ENCODE results near the gene SLC2A4RG. TPM values are rescaled to one million over a fixed set of nuclear protein-coding genes. Genes with fewer than 3 reads are reported as not detected.

Gene SLC2A4RG
- polyA plus RNA-seq, 1 of the 3 experiments (the other 2 are of a cell fraction) = 90.9 TPM

- H2AFZ ChIP-seq (ENCODE audit: low read depth) = no peak overlapping the region
- H3K79me2 ChIP-seq (ENCODE audit: insufficient read depth) = no peaks in the 10 kb centered on the region
- H3K9ac ChIP-seq = no peak overlapping the region
- H3K36me3 ChIP-seq (replicated peaks in 1 of 2; ENCODE audit: control insufficient read depth in 1 of 2, insufficient read depth in 2 of 2, low read length in 1 of 2) = no peaks in the 10 kb centered on the region
- POLR2A ChIA-PET = no interaction called here
- no peak overlapping the region for H3K4me2 ChIP-seq
- CTCF ChIA-PET = interaction anchor here (0.9 kb wide), 1 partner anchor 203 kb away, joined by 3 read pairs; no protein-coding TSS in a partner anchor
- TF ChIP-seq USF1 (IDR thresholded peaks at IDR 0.05; ENCODE audit: borderline replicate concordance, low read depth) = no peak
- TF ChIP-seq SMC3 (IDR thresholded peaks at IDR 0.05; ENCODE audit: low read depth, low read length) = no peak
- no peak for TF ChIP-seq TEAD4 (IDR thresholded peaks at IDR 0.05; ENCODE audit: borderline replicate concordance, insufficient read depth)
- no peaks in the 10 kb centered on the region for H3K27me3 ChIP-seq (ENCODE audit: insufficient read depth)
- DNase-seq = no peak
- H3F3A ChIP-seq (replicated peaks; ENCODE audit: insufficient read depth) = no peaks in the 10 kb centered on the region
- no peaks in the 10 kb centered on the region for H4K20me1 ChIP-seq (ENCODE audit: insufficient read depth)
- H3K27ac ChIP-seq (ENCODE audit: low read depth in 2 of 2, low read length in 1 of 2) = no peak overlapping the region
- H3K4me1 ChIP-seq (ENCODE audit: control insufficient read depth in 1 of 2, insufficient read depth in 2 of 2, low read depth in 1 of 2, low read length in 1 of 2) = peaks cover 0 to 4% of the 10 kb centered on the region in 2 experiments; a peak in 1 of 4 replicates
- H3K9me2 ChIP-seq = no peaks in the 10 kb centered on the region
- H3K9me3 ChIP-seq = no peaks in the 10 kb centered on the region
- WGBS (ENCODE audit: low lambda C conversion rate) = 86% methylated on average over 19 of the region's 31 CpGs
- H3K4me3 ChIP-seq (ENCODE audit: low read depth in 2 of 2, low read length in 1 of 2) = no peak overlapping the region
Observed at GRCh38 chr20:63769891-63770474, 30.4 kb downstream of the SLC2A4RG start.

DNA sequence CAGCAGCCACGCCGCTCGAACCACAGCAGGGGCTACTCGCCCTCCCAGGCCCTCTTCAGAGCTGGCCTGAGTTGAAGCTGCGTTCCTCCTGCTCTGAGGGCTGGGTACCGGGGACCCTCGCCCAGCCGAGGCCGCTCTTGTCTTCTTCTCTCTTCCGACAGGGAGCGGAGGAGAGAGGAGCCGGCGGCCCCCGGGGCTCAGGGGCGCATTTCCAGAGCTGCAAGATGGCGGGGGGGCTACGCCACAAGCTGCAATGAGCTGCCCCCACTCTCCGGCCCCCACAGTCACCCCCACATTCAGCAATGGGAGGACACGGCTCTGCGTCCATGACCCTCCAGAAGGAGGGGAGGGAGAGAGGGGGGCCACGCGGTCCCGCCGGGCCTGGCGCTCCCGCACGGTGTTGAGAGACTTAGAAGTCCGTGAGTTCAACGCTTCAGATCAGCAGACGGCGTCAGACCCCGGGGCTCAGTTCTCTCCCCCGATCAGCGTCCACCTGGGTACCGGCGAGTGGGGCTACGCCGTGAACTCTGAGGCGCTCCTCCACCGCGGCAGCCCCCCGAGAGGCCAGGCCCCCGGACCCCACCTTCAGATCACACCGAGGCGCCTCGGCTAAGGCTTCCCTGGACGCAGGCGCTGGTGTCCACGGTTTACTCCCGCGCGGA, 31.6 kb downstream of the SLC2A4RG start:
- no peak overlapping the region for H3K4me2 ChIP-seq
- DNase-seq = no peak
- H4K20me1 ChIP-seq (ENCODE audit: insufficient read depth) = no peaks in the 10 kb centered on the region
- no peak overlapping the region for H3K4me3 ChIP-seq (ENCODE audit: low read depth in 2 of 2, low read length in 1 of 2)
- H3K27ac ChIP-seq (ENCODE audit: low read depth in 2 of 2, low read length in 1 of 2) = no peak overlapping the region
- WGBS (ENCODE audit: low lambda C conversion rate) = 87% methylated on average over 31 of the region's 52 CpGs
- TF ChIP-seq USF1 (IDR thresholded peaks at IDR 0.05; ENCODE audit: borderline replicate concordance, low read depth) (no peak), TEAD4 (IDR thresholded peaks at IDR 0.05; ENCODE audit: borderline replicate concordance, insufficient read depth) (no peak)
- no peaks in the 10 kb centered on the region for H3F3A ChIP-seq (replicated peaks; ENCODE audit: insufficient read depth)
- no peaks in the 10 kb centered on the region for H3K79me2 ChIP-seq (ENCODE audit: insufficient read depth)
- H2AFZ ChIP-seq (ENCODE audit: low read depth) = no peak overlapping the region
- no peaks in the 10 kb centered on the region for H3K9me2 ChIP-seq
- ChIA-PET CTCF (interaction anchor here (7.5 kb wide), 1 partner anchor 14 kb away, joined by 103 read pairs; no protein-coding TSS in a partner anchor), POLR2A (no interaction called here)
- no peaks in the 10 kb centered on the region for H3K9me3 ChIP-seq
- H3K4me1 ChIP-seq (ENCODE audit: control insufficient read depth in 1 of 2, insufficient read depth in 2 of 2, low read depth in 1 of 2, low read length in 1 of 2) = peaks cover 0 to 5% of the 10 kb centered on the region in 2 experiments; a peak in 1 of 4 replicates
- H3K9ac ChIP-seq = no peak overlapping the region
- H3K27me3 ChIP-seq (ENCODE audit: insufficient read depth) = no peaks in the 10 kb centered on the region
- H3K36me3 ChIP-seq (replicated peaks in 1 of 2; ENCODE audit: control insufficient read depth in 1 of 2, insufficient read depth in 2 of 2, low read length in 1 of 2) = no peaks in the 10 kb centered on the region

GRCh38 chr20:63772781-63773518, 33.4 kb downstream of the SLC2A4RG start:
- H3K27ac ChIP-seq (ENCODE audit: low read depth in 2 of 2, low read length in 1 of 2) = no peak overlapping the region
- no peak overlapping the region for H3K4me2 ChIP-seq
- no peak overlapping the region for H3K9ac ChIP-seq
- ChIA-PET POLR2A (no interaction called here), CTCF (interaction anchor here (2.4 to 7.5 kb wide), 4 partner anchors 10 to 92 kb away, joined by 9 to 103 read pairs (median 49); partner anchors contain the start of gene TPD52L2)
- no peaks in the 10 kb centered on the region for H3K36me3 ChIP-seq (replicated peaks in 1 of 2; ENCODE audit: control insufficient read depth in 1 of 2, insufficient read depth in 2 of 2, low read length in 1 of 2)
- H3K79me2 ChIP-seq (ENCODE audit: insufficient read depth) = no peaks in the 10 kb centered on the region
- peaks cover 0 to 5% of the 10 kb centered on the region in 2 experiments; a peak in 1 of 4 replicates for H3K4me1 ChIP-seq (ENCODE audit: control insufficient read depth in 1 of 2, insufficient read depth in 2 of 2, low read depth in 1 of 2, low read length in 1 of 2)
- 86% methylated on average over 18 of the region's 20 CpGs for WGBS (ENCODE audit: low lambda C conversion rate)
- no peaks in the 10 kb centered on the region for H4K20me1 ChIP-seq (ENCODE audit: insufficient read depth)
- H3K9me2 ChIP-seq = no peaks in the 10 kb centered on the region
- no peaks in the 10 kb centered on the region for H3F3A ChIP-seq (replicated peaks; ENCODE audit: insufficient read depth)
- no peaks in the 10 kb centered on the region for H3K9me3 ChIP-seq
- H3K4me3 ChIP-seq (ENCODE audit: low read depth in 2 of 2, low read length in 1 of 2) = no peak overlapping the region
- H2AFZ ChIP-seq (ENCODE audit: low read depth) = no peak overlapping the region
- H3K27me3 ChIP-seq (ENCODE audit: insufficient read depth) = no peaks in the 10 kb centered on the region
- no peak for DNase-seq
- TF ChIP-seq MEF2A (IDR thresholded peaks at IDR 0.05; ENCODE audit: borderline replicate concordance, low read depth) (no peak), MAX (IDR thresholded peaks at IDR 0.05; ENCODE audit: low read depth) (no peak), EZH2phosphoT487 (IDR thresholded peaks at IDR 0.05; ENCODE audit: borderline replicate concordance, low read depth) (no peak), MXI1 (IDR thresholded peaks at IDR 0.05; ENCODE audit: low read depth, low read length) (no peak), CTCF (IDR thresholded peaks at IDR 0.05) (no peak), JUND (IDR thresholded peaks at IDR 0.05) (no peak), NRF1 (IDR thresholded peaks at IDR 0.05; ENCODE audit: low read depth, low read length) (no peak)
- TF ChIP-seq, protein P1, sequence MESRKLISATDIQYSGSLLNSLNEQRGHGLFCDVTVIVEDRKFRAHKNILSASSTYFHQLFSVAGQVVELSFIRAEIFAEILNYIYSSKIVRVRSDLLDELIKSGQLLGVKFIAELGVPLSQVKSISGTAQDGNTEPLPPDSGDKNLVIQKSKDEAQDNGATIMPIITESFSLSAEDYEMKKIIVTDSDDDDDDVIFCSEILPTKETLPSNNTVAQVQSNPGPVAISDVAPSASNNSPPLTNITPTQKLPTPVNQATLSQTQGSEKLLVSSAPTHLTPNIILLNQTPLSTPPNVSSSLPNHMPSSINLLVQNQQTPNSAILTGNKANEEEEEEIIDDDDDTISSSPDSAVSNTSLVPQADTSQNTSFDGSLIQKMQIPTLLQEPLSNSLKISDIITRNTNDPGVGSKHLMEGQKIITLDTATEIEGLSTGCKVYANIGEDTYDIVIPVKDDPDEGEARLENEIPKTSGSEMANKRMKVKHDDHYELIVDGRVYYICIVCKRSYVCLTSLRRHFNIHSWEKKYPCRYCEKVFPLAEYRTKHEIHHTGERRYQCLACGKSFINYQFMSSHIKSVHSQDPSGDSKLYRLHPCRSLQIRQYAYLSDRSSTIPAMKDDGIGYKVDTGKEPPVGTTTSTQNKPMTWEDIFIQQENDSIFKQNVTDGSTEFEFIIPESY (IDR thresholded peaks at IDR 0.05; ENCODE audit: borderline replicate concordance, low read depth) = no peak

All from SK-N-SH (cell line).